Measurements from ENCODE around the gene KAZN.

DNA sequence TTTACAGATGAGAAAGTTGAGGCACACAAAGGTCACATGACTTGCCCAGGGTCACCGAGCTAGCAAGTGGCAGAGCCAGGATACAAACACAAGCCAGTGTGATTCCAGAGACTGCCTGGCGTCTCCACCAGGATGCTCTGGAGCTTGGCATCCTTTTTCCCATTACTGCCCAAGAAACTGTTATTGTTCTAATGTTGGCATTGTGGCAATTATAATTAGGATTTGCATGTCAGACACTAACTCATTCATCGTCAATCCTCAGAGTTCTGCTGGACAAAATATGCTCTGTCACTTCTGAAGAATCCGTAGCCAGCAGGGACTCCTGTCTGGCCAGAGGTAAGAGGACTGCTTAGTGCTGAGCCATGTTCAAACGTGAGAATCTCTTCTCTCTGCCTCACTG lies 8.8 kb downstream of the KAZN start:
- TF ChIP-seq CTCF (IDR thresholded peaks at IDR 0.05; ENCODE audit: poor library complexity, severe bottlenecking), result no peak
- TF ChIP-seq TAF1 (IDR thresholded peaks at IDR 0.05; ENCODE audit: low read depth), result no peak
- no peak for TF ChIP-seq EZH2 (IDR thresholded peaks at IDR 0.05; ENCODE audit: borderline replicate concordance, insufficient read depth, low read length, poor library complexity, severe bottlenecking)
- TF ChIP-seq EP300 (conservative IDR thresholded peaks at IDR 0.05; ENCODE audit: poor library complexity, severe bottlenecking), result no peak
- TF ChIP-seq SMC3 (conservative IDR thresholded peaks at IDR 0.05; ENCODE audit: poor library complexity), result no peak
